Uterus (tissue), 2 donors: ENCODE data around the gene CHCHD1.

Source experiments
- POLR2A ChIP-seq, 2 donors: fragments of 450-650 bp; IDR thresholded peaks; one replicate each; pipeline ENCODE4 v1.6.1; 2016; ENCODE audit warnings: antibody characterized with exemption in 2 of 2, mild to moderate bottlenecking in 1 of 2, moderate library complexity in 1 of 2
- TF ChIP-seq, protein P1 (sequence below), 4 experiments: fragments of 200-600 bp in 2 of 4; fragments of 450-650 bp in 2 of 4; sonication (generic) in 2 of 4; IDR thresholded peaks; one replicate each; pipeline ENCODE4 v1.5.1; 2016 to 2019; ENCODE audit warnings: antibody characterized with exemption in 4 of 4, mild to moderate bottlenecking in 2 of 4, moderate library complexity in 1 of 4

DNA sequence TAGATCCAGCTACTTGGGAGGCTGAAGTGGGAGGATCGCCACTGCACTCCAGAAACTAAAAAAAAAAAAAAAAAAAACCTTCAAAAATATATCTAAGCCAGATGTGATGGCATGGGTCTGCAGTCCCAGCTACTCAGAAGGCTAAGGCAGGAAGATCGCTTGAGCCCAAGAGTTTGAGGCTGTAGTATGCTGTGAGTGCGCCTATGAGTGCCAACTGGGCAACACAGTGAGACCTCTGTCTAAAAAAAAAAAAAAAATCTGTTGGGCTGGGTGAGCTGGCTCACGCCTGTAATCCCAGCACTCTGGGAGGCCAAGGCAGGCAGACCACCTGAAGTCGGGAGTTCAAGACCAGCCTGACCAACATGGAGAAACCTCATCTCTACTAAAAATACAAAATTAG lies 2.8 kb upstream of the CHCHD1 start:
- TF ChIP-seq, protein P1, sequence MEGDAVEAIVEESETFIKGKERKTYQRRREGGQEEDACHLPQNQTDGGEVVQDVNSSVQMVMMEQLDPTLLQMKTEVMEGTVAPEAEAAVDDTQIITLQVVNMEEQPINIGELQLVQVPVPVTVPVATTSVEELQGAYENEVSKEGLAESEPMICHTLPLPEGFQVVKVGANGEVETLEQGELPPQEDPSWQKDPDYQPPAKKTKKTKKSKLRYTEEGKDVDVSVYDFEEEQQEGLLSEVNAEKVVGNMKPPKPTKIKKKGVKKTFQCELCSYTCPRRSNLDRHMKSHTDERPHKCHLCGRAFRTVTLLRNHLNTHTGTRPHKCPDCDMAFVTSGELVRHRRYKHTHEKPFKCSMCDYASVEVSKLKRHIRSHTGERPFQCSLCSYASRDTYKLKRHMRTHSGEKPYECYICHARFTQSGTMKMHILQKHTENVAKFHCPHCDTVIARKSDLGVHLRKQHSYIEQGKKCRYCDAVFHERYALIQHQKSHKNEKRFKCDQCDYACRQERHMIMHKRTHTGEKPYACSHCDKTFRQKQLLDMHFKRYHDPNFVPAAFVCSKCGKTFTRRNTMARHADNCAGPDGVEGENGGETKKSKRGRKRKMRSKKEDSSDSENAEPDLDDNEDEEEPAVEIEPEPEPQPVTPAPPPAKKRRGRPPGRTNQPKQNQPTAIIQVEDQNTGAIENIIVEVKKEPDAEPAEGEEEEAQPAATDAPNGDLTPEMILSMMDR (IDR thresholded peaks at IDR 0.05) = no peak
- no peak for TF ChIP-seq POLR2A (IDR thresholded peaks at IDR 0.05)
